Stimulated activated CD4-positive, alpha-beta T cell treated with anti-CD3 and anti-CD28 coated beads, TNF-alpha, amount 100 ng/mL, for 48 hours (primary cell): ENCODE data around the gene ACER3.
"Not testable (repeated sequence)": the region's sequence is repeated elsewhere in the genome, so short reads cannot be mapped to it uniquely, and the experiment has no call there.

Source experiments
- DNase-seq, 3 donors: peaks; one replicate each; pipeline ENCODE4 v3.0.0-alpha.2; 2020; ENCODE audit warnings: low read depth in 3 of 3

The ACER3 gene

DNA sequence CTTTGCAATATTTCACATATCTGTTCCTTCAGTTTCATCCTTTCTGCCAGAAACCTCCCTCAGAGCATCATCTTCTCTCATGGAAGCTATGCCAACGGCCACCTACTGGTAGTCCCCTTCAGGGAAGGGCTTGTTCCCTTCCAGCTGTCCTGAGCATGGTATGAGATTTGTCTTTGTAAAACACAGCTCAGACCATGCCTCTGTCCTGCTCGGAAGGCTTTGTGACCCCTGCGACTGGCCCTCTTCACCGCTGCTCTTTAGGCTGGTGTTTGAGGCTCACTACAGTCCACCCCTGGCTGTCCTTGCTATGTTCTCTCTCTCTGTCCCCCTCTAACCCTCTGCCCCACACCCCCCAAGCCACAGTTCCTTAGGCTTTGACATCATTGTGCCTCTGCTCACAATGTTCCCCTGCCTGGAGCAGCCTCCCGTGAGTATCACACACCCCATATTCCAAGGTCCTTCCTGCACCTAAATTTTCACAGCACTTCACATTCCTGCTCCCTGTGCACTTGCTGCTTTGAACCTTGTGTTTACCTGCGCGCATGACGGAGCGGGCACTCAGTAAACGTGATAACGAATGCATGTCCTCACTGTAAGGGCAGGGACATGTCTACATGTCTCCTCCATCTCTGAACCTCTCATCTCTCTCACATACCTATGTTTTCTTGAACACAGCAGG is 24.0 kb upstream of the ACER3 start:
- no peak for DNase-seq

DNA sequence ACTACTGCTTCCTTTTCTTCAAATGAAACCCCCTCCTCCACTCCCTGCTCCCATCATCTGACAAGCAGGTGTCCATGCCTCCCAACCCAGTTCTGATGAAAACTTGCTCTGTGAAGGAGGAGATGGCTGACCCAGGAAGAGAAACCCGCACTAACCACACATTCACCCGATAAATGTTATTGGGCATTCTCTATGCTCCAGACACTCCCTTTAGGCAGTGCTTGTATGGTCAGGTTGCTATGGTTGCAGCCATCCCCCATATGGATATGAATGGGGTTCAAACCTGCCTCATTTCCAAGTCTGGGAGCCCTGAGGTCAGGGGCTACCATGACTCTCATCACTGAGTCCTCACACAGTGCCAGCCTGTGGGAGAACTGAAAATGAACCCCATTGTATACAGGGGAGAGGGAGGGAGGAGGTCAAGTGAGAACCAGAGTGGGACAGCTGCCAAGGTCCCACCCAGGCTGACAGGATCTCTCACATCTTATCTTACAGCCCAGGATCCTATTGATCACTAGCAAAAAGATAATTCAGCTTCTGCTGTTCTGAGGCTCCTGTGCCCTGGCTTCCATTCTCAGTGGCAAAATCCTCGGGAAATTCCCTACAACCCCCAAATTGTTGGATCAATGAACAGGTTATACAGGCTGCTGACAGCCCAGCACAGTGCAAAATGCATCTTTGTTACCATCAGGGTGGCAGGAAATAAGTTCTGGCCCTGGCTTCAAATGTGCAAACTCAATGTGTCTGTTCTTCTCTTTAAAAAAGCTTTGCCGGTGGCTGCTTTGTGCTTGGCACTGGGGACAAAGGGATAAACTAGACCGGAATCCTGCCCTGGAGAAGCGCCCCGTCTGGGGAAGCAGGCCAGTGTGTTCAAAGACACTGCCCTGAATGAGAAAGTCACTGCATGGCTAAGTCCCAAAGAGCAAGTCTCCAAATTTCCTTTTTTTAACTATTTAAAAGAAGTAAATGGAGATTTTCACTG is 22.7 kb upstream of the ACER3 start:
- DNase-seq, result no peak

DNA sequence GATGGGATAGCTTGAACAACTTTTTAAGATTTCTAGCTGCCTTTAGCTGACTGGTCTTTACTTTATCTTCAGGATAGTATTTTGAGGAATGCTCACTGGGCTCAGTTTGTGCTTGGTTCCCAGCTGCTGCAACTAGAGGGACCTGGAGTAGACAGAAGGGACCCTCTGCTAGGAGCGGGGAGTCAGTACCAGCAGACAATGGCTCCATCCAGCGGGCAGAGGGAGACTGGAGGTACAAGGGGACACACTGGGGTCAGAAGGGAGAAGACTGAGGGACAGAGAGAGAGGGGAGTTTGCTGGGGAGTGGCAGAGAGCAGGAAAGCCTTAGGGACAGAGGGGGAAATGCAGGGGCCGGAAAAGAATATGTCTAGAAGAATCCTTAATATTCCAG is 22.0 kb upstream of the ACER3 start:
- DNase-seq, result no peak

DNA sequence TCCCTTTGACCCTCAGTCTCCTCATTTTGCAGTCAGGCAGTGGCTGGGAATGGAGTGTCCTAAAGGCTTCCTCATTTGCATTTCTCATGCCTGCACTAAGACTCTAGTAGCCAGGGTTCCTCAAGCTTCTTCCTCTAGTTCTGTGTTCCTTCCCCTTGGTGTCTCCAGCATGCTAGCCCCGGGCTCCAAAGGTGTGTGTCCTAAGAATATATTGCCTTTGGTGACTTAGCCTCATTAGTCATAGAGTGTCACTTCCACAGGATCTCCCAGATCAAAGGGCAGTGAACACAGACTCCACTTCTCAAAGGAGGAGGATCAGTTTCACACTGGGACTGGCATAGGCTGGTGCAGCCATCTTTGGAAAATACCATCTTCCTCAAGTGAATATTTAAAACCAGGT is 21.4 kb upstream of the ACER3 start:
- no peak for DNase-seq

DNA sequence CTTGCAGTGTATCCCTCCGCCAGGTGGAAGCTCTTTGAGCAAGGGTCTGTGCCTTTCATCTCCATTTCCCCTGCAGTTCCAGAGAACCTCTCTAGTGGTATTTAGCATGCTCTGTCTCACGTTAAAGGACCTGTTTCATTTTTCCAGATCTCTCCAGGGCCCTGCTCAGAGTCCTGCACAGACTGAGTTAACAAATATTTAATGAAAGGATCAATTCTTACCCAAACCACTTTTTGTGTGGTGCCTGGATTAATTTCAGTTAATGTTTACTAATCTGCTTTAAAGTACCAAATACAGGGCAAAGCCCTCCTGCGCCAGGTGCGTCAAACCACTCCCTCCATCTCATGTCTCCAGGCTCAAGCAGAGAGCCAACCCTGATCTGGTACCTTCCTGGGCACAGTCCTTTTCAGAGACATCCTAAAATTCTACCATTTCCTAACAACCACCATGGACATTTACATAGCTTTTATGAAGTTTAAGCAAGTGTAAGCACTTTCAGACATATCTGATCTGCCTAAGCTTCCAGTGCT is 18.7 kb upstream of the ACER3 start:
- DNase-seq, result no peak

DNA sequence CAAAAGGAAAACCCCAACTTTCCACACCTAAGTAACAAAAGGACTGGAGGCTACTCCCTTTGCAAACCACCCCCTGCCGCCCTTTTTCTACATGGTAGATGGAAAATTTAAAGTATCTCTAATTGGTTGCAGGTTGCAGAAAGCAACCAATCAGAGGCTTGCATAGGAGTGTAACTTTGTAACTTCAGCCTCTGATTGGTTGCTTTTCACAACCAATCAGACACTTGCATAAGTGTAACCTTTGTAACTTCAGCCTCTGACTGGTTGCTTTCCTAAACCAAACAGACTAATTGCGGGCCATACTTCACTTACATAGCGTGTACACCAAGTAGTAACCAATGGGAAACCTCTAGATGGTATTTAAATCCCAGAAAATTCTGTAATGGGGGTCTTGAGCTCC is 16.8 kb upstream of the ACER3 start:
- no peak for DNase-seq

DNA sequence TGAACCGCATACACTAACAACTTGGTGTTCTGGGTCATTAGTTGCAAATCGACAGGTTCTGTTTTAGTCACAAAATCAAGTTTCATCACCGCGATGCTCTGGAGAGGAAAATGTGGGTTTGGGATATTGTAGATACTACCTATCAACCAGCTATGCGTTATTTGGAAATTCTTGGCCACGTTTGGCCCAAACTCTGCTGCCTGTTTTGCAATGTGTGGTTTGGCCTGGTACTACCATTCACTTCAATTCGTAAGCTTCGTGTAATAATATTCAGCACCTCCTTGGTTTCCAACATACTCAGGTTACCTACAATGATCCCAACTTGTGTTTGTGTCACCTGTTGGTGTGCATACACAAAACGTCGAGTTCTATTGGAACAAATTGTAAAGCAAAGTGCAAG is 16.2 kb upstream of the ACER3 start:
- DNase-seq, result no peak

DNA sequence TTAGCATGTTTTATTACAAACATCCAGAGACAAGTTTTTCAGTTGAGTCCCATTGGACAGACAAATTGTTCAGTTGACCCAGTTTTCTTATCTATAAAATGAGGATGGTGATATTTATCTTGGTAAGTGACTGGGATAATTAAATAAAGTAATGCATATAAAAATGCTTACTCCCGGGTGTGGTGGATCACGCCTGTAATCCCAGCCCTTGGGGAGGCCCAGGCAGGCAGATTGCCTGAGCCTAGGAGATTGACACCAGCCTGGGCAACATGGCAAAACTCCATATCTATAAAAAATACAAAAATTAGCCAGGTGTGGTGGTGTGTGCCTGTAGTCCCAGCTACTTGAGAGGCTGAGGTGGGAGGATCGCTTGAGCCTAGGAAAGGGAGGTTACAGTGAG is 15.6 kb upstream of the ACER3 start:
- no peak for DNase-seq

DNA sequence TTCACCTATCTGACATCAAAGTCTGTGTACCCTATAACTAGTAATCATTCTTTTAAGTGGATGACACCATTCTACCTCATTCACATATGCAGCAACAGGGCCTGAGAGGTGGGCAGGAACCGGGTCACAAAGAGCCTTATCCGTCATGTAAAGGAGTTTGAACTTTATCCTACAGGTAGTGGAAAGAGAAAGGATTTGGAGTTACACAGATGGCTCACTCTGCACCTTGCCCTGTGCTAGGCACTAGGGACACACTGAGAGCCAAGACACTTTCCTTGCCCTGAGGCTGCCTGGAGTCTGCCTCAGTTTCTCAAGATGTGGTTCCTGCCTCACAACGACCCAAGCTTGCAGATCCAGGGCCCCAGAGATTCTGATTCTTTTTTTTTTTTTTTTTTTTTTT is 14.3 kb upstream of the ACER3 start:
- no peak for DNase-seq

DNA sequence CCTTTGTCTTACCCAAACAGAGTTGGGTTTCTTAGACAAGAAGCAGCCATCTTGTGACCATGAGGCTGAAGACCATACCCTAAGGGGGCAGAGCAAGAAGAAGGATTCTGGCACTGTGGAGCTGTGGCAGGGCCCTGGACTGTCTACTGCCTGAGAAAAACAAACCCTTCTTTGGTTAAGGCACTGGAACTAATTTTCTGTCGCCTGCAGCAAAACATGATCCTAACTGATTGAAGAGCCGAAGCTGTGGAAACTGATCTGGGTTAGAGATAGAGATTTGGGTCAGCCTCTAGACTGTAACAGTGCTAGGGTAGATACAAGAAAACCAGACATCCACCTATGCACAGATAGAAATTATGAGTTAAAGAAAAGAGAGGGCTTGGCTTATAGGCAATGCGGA is 11.3 kb upstream of the ACER3 start:
- DNase-seq, result no peak

DNA sequence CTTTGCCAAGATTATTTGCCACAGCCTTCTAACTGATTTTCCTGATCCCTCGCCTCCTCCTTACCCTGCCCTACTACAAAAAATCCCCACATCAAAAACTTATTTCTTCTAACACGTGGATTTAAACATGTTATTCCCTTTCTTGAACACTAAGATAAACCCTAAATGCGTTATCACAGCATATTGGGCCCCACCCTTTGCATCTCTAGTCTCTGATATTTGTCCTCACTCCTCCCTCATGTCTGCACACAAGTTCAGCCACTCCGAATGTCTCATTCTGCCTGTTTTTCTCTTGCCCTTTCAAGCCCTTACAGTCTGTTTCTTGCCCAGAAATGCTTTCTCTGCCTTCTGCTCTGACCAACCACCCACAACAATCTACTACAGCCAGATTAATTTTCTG is 10.6 kb upstream of the ACER3 start:
- DNase-seq, result no peak

DNA sequence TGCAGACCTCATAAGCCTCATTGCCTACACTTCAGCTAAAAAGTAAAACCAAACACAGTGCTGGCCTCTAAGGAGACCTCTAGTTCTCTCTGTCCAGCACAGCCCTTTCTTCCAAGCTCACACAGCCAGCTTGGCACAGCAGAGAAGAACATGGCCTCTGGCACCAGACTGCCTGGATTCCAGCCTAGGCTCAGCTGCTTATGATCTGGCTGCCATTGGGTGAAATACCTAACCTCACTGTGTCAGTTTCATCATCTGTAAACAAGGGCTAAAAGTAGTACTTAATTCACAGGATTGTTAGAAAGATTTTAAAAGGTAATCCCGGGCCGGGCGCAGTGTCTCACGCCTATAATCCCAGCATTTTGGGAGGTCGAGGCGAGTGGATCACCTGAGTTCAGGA is 9.9 kb upstream of the ACER3 start:
- no peak for DNase-seq

DNA sequence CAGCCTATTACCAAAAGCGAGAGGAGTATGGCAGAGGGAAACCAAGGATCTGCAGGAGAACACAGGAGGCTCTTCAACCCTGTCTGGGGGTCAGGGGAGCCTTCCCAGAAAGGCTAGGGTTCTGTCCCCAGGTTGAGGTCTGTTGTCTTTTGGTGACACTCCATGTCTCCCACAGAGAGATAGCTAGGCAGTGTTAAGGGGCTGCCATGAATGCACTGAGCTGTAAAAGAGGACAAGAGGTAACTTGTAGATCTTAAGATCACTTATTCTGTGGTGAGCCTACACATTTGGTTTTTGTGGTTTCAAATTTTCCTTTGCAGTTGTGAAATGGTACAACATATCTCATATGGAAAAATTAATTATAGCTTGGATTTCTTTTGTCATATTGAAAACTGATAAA is 6.0 kb upstream of the ACER3 start:
- no peak for DNase-seq

DNA sequence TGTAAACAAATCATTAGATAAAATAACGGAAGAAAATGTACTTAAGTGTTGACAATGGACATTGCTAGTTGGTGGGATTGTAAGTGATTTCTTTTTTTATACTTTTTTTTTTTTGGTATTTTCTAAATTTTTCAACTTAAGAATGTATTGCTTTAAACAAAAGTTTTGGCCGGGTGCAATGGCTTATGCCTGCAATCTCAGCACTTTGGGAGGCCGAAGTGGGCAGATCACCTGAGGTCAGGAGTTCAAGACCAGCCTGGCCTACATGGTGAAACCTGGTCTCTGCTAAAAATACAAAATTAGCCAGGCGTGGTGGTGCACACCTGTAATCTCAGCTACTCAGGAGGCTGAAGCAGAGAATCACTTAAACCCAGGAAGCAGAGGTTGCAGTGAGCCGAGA is 5.0 kb upstream of the ACER3 start:
- not testable (repeated sequence) for DNase-seq

DNA sequence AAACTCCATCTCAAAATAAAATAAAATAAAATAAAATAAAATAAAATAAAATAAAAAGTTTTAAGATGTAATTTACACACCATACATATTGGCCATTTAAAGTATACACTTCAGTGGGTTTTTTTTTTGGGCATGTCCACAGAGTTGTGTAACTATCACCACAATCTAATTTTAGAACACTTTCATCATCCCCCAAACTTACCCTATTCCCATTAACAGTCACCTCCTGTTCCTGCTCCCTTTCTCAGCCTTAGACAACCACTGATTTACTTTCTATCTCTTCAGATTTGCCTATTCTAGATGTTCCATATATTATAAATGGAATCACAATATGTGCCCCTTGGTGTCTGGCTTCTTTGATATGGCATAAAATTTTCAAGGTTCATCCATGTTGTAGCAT is 4.6 kb upstream of the ACER3 start:
- no peak for DNase-seq

DNA sequence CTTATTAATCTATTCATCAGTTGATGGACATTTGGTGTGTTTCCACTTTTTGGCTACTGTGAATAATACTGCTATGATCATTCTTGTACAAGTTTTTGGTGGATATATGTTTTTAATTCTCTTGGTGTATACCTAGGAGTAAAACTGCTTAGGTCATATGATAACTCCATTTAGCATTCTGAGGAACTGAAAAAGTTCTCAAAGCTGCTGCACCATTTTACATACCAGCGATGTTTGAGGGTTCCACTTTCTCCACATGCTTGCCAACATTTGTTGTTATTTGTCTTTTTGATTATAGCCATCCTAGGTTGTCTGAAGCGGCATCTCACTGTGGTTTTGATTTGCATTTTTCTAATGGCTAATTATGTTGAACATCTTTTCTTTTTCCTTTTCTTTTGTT is 4.1 kb upstream of the ACER3 start:
- DNase-seq, result no peak

DNA sequence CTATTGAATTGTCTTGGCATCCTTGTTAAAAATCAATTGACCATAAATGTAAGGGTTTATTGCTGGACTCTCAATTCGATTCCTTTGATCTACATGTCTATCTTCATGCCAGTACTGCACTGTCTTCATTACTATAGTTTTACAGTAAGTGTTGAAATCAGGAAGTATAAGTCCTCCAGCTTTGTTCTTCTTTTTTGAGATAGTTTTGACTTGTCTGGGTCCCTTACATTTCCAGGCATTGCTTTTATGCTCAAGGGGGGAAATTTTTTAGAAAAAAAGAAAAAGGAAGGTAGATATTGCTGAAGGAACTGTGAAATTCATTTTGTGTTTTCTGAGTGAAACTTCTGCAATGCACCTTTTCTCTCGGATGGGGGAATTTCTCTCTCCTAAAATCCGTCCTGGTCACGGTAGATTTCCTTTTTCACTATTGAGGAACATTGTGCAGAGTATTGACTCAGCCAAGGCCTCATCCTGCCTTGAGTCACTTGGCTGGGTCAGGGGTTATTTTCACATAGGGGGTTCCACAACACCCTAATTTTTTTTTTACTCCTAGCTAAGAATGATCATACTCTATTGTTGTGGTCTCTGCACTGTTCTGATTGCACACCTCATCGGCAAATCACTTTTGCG is 2.8 kb upstream of the ACER3 start:
- no peak for DNase-seq

DNA sequence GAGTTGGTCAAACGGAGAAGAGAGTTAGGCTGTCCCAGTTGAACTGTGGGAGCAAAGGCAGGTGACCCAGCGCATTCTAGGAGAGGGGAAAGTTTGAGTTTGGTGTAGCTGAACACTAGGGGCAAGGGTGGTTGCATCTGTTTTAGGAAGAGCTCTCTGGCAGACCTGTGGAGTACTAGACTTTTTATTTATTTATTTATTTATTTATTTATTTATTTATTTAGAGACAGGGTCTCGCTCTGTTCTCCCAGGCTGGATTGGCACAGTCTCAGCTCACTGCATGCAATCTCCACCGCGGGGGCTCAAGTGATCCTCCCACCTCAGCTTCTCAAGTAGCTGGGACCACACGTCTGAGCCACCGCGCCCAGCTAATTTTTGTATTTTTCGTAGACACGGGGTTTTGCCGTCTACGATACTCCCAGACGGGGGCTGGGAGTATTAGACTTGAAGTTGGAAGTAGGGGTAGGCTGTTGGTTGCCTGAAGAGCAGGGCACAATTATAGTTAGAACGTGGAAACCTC is 950 bp upstream of the ACER3 start:
- DNase-seq, result no peak

DNA sequence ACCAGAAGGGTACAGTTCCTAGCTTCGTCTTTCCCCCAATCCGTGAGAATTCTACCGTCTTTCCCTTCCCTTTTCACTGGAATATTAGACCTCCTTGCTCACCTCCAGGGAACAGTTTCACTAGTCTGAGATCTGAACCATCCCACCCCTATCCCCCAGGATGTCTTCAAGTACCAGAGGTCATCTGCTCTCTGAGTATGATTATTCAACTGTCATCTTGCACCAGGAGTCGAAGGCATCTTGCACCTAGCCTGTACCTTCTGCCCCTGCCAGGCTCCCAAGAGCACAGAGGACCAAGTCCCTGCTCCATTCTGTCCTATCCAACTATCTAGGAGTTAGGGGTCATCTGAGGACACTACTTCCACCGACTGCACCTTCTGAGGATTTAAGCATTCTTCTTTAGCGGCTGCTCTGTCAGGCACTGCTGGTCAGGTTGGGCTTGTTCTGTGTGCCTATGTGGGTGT is 804 bp downstream of the ACER3 start:
- DNase-seq, result no peak

DNA sequence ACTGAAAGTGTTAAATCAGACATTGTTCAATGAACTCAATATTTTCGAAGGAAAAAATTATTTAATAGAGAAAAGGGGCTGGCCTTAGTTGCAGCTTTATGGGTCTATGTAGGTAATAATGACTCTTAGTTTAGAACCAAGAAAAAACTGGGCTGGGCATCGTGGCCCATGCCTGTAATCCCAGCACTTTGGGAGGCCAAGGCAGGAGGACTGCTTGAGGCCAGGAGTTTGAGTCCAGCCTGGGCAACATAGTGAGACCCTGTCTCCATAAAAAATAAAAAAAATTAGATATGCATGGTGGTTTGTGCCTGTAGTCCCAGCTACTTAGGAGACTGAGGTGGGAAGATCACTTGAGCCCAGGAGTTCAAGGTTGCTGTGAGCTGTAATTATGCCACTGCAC is 2.1 kb downstream of the ACER3 start:
- not testable (repeated sequence) for DNase-seq

DNA sequence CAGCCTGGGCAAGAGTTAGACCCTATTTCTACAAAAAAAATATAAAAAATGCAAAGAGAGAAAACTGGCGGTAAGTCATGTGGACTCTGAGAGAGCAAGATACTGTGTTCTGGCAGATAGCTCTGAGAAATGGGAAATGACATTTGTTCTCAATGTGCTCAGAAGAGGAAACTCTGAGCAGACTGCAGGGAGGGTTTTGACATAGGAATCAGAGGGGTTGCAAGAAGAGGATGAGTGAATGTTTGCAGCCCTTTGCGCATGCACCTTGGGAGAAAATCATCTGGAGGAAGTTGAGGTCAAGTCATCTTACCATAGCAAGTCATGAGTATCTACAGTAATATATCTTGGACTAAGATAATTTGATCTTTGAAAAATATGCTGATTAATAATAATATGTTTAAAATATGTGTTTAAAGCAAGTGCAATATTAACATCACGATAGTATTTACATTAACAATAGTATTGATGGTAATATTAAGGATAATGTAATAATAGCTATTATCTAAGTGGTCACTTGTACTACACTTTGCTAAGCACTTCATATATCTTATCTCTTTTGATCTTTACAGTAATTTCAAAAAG is 2.6 kb downstream of the ACER3 start:
- DNase-seq, result no peak
